ENCODE results near the gene CEP131.

DNA sequence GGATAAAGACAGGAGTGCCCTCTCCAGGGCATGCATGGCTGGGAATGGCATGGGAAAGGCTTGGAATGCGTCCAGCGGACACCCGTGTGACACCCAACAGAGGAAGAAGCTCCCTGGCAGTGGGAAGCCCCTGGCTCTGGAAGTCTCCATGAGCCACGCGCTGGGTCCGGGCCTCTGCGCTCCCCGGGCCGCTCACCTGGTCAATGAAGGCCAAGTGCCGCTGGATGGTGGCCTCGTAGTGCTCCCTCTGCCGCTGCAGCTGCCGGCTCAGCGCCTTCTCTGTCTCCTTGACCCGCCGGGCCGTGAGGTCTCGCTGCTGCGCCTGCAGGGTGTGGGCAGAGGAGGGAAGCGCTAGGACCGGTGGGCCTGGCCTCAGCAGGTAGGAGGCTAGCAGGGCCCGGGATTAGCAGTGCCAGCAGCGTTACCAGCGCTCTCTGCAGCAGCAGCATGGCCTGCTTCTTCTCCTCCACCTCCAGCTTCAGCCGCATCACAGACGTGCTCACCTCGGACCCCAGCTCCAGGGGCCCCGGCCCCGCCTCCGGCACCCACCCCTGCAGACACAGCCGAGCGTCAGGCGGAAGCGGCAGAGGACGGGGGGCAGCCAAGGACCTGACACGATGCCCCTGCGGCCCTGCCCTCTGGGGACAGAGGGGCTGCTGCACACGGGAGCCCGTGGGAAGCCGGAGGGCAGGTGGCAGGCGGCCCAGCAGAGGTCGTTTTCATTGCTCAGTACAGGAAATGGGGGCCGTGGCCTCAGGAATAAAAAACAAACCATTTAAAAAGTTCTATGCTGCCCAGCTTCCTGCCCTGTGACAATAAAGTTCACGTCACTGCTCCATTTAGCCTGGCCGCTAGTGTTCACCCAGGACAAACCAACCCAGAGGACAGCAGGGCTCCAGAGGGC lies 26.0 kb downstream of the CEP131 start:
- TF ChIP-seq, protein P1, sequence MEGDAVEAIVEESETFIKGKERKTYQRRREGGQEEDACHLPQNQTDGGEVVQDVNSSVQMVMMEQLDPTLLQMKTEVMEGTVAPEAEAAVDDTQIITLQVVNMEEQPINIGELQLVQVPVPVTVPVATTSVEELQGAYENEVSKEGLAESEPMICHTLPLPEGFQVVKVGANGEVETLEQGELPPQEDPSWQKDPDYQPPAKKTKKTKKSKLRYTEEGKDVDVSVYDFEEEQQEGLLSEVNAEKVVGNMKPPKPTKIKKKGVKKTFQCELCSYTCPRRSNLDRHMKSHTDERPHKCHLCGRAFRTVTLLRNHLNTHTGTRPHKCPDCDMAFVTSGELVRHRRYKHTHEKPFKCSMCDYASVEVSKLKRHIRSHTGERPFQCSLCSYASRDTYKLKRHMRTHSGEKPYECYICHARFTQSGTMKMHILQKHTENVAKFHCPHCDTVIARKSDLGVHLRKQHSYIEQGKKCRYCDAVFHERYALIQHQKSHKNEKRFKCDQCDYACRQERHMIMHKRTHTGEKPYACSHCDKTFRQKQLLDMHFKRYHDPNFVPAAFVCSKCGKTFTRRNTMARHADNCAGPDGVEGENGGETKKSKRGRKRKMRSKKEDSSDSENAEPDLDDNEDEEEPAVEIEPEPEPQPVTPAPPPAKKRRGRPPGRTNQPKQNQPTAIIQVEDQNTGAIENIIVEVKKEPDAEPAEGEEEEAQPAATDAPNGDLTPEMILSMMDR (IDR thresholded peaks at IDR 0.05; ENCODE audit: extremely low read depth in 1 of 2, insufficient read depth in 1 of 2, low read depth in 1 of 2, low read length in 2 of 2), result no peak
- TF ChIP-seq JUN (IDR thresholded peaks at IDR 0.05; ENCODE audit: borderline replicate concordance, insufficient read depth, insufficient read length, low read depth) (no peak), POLR2A (IDR thresholded peaks at IDR 0.05; ENCODE audit: low read depth, low read length) (no peak), MYC (IDR thresholded peaks at IDR 0.05; ENCODE audit: low read depth, low read length) (no peak), POLR2AphosphoS5 (IDR thresholded peaks at IDR 0.05; ENCODE audit: insufficient read depth, low read depth, low read length) (peak; percentile 30)
